A549 (cell line): ENCODE data around the gene MYO1B. TPM values are rescaled to one million over a fixed set of nuclear protein-coding genes. Genes with fewer than 3 reads are reported as not detected.

Experiments used
- ATAC-seq, 2 experiments: fragments of 200-7000 bp in 1 of 2; fragments of >200 bp in 1 of 2; cut with Nextera tagmentation in 1 of 2; cut with Tn5 transposase in 1 of 2; 3 replicates each; pipeline versions ENCODE4 v1.8.0 to v1.9.1; 2018 to 2020; ENCODE audit warnings: mild to moderate bottlenecking in 1 of 2, moderate library complexity in 1 of 2
- CTCF ChIA-PET: fragments of 300-600 bp; sonication (Branson Sonifier 250); formaldehyde crosslinking; extraction: SDS; loops from one replicate; lab custom pipeline; 2021; ENCODE audit warnings: antibody characterized with exemption, inconsistent platforms; lab: Yijun Ruan, JAX
- POLR2A ChIA-PET: fragments of 350-600 bp; formaldehyde crosslinking; extraction: SDS; loops from one replicate; lab custom pipeline; 2021; ENCODE audit warnings: antibody characterized with exemption, inconsistent platforms; lab: Yijun Ruan, JAX
- DNase-seq, 2 experiments: peaks; one replicate each; pipeline versions ENCODE4 v3.0.0 to v3.0.0-alpha.2; 2011 to 2016; ENCODE audit warnings: low read depth in 1 of 2, low spot score in 1 of 2
- FAIRE-seq: peaks from 2 replicates; lab custom pipeline; 2011; peaks lifted over from hg19 to GRCh38; lab: Jason Lieb, UNC
- H3K27ac ChIP-seq, 2 experiments: fragments of >200 bp; sonication (Bioruptor Twin); formaldehyde crosslinking; 3 replicates each; pipeline ENCODE4 v1.5.1; 2016 to 2017
- H3K4me1 ChIP-seq: fragments of >200 bp; sonication (Bioruptor Twin); formaldehyde crosslinking; 3 replicates; pipeline ENCODE4 v1.6.1; 2016
- H3K4me2 ChIP-seq: fragments of >200 bp; sonication (Bioruptor Twin); formaldehyde crosslinking; 3 replicates; pipeline ENCODE4 v1.6.1; 2016
- H3K4me3 ChIP-seq: fragments of >200 bp; sonication (Bioruptor Twin); formaldehyde crosslinking; 3 replicates; pipeline ENCODE4 v1.5.1; 2016
- H3K9me3 ChIP-seq: fragments of >200 bp; sonication (Bioruptor Twin); formaldehyde crosslinking; 3 replicates; pipeline ENCODE4 v1.6.1; 2016
- CHD4 ChIP-seq: fragments of 200-600 bp; sonication (generic); IDR thresholded peaks from 2 replicates; pipeline ENCODE4 v1.6.1; 2016; ENCODE audit warnings: antibody characterized with exemption, mild to moderate bottlenecking, borderline replicate concordance
- EHMT2 ChIP-seq: fragments of 200-600 bp; sonication (generic); IDR thresholded peaks from 2 replicates; pipeline ENCODE4 v1.6.1; 2016; ENCODE audit warnings: antibody characterized with exemption, low read depth, mild to moderate bottlenecking, moderate library complexity
- EP300 ChIP-seq, 2 experiments: fragments of >200 bp; sonication (Bioruptor Twin); formaldehyde crosslinking; IDR thresholded peaks; 2 replicates in 1 of 2; 3 replicates in 1 of 2; pipeline ENCODE4 v1.6.1; 2016 to 2017
- ESRRA ChIP-seq: fragments of 150-350 bp; IDR thresholded peaks from 2 replicates; pipeline ENCODE4 v1.6.1; 2014; ENCODE audit warnings: mild to moderate bottlenecking, low read length, borderline replicate concordance
- FOSB ChIP-seq: fragments of 250-450 bp; sonication (Bioruptor Pico); IDR thresholded peaks from 2 replicates; pipeline ENCODE4 v1.5.0; 2020; ENCODE audit warnings: mild to moderate bottlenecking, moderate library complexity
- FOXS1 ChIP-seq: fragments of 250-450 bp; sonication (Bioruptor Pico); IDR thresholded peaks from 2 replicates; pipeline ENCODE4 v1.5.0; 2020; ENCODE audit warnings: mild to moderate bottlenecking, moderate library complexity
- HEYL ChIP-seq: fragments of 250-450 bp; sonication (Bioruptor Pico); IDR thresholded peaks from 2 replicates; pipeline ENCODE4 v1.8.0; 2021; ENCODE audit warnings: mild to moderate bottlenecking, moderate library complexity
- KDM1A ChIP-seq: fragments of 200-600 bp; sonication (generic); IDR thresholded peaks from 2 replicates; pipeline ENCODE4 v1.6.1; 2016; ENCODE audit warnings: low read depth, mild to moderate bottlenecking
- MAZ ChIP-seq: fragments of 150-350 bp; IDR thresholded peaks from 2 replicates; pipeline ENCODE4 v1.6.1; 2014; ENCODE audit warnings: antibody characterized with exemption, low read depth, low read length, borderline replicate concordance
- MYC ChIP-seq: IDR thresholded peaks from 2 replicates; pipeline ENCODE4 v1.6.1; 2012; ENCODE audit warnings: mild to moderate bottlenecking, inconsistent platforms, low read length, improper control_type of control experiment, borderline replicate concordance
- POLR2AphosphoS2 ChIP-seq: conservative IDR thresholded peaks from 2 replicates; pipeline ENCODE4 v1.6.1; 2012; ENCODE audit warnings: low read length, improper control_type of control experiment, inconsistent platforms
- RARB ChIP-seq: fragments of 250-450 bp; sonication (Bioruptor Pico); IDR thresholded peaks from 2 replicates; pipeline ENCODE4 v1.8.0; 2021; ENCODE audit warnings: mild to moderate bottlenecking, moderate library complexity
- RNF2 ChIP-seq: fragments of 200-600 bp; sonication (generic); IDR thresholded peaks from 2 replicates; pipeline ENCODE4 v1.6.1; 2016; ENCODE audit warnings: low read depth, mild to moderate bottlenecking, antibody characterized with exemption, moderate library complexity, borderline replicate concordance
- ZC3H11A ChIP-seq: fragments of 450-650 bp; IDR thresholded peaks from 2 replicates; pipeline ENCODE4 v1.6.1; 2014; ENCODE audit warnings: antibody characterized with exemption, mild to moderate bottlenecking
- ZFP36 ChIP-seq: fragments of 450-650 bp; IDR thresholded peaks from 2 replicates; pipeline ENCODE4 v1.6.1; 2014; ENCODE audit warnings: borderline replicate concordance; ENCODE audit not compliant: partially characterized antibody
- ZNF302 ChIP-seq: fragments of 250-450 bp; sonication (Bioruptor Pico); IDR thresholded peaks from 2 replicates; pipeline ENCODE4 v1.9.0; 2021; ENCODE audit warnings: inconsistent platforms, mild to moderate bottlenecking, moderate library complexity
- ZSCAN20 ChIP-seq: fragments of 250-450 bp; sonication (Bioruptor Pico); IDR thresholded peaks from 2 replicates; pipeline ENCODE4 v1.8.0; 2022; ENCODE audit warnings: mild to moderate bottlenecking, moderate library complexity
- WGBS: methylation state at CpG from one replicate; pipeline ENCODE4 v1.1.6; 2017; ENCODE audit errors: missing lambda C conversion rate; 5-methylcytosine and 5-hydroxymethylcytosine counted together
- polyA plus RNA-seq, 4 experiments: library from polyadenylated mRNA; depleted of rRNA in 3 of 4; stranded (reverse); fragments of >200 nt; fragmentation: RNase III in 1 of 4; extraction: RNeasy Plus Mini Kit Qiagen cat#74134 plus additional on column Dnase treatment in 1 of 4; gene quantifications; 2 replicates in 3 of 4; 3 replicates in 1 of 4; pipeline ENCODE4 v1.2.3, GENCODE V29; 2011 to 2017
- TF ChIP-seq, protein P1 (sequence below): fragments of 250-450 bp; sonication (Bioruptor Pico); IDR thresholded peaks from 2 replicates; pipeline ENCODE4 v1.5.0; 2020; ENCODE audit warnings: low read depth, mild to moderate bottlenecking, moderate library complexity
- TF ChIP-seq, protein P2 (sequence below): fragments of >200 bp; sonication (Bioruptor Twin); formaldehyde crosslinking; IDR thresholded peaks from 3 replicates; pipeline ENCODE4 v1.5.1; 2016
- TF ChIP-seq, protein P3 (sequence below): fragments of >200 bp; sonication (Bioruptor Twin); formaldehyde crosslinking; IDR thresholded peaks from 3 replicates; pipeline ENCODE4 v1.6.1; 2016
- TF ChIP-seq, protein P4 (sequence below): fragments of 450-650 bp; IDR thresholded peaks from 2 replicates; pipeline ENCODE4 v1.6.1; 2014; ENCODE audit warnings: antibody characterized with exemption

Gene MYO1B
- polyA plus RNA-seq, 2 of the 4 experiments (the other 2 are of a cell fraction), result 77.7 to 159 TPM

DNA sequence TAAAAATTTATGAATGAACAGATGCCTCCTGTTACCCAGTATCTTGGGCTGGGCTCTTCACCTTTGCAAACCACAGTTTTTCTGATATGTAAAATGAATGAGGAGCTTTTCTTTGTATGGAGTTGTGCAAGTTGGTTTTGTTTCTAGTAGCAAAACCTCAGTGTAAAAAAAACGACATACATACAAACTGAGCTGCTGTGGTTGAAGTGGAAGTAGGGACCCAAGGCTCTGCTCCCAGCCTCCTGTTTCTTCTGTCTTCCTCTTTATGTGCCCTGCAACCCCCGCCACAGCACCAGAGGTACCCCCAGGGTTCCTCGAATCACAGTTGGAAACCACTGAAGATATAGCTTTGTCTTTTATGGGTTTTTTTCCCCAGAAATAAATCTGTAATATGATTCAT, 118.1 kb downstream of the MYO1B start:
- no peak overlapping the region for H3K27ac ChIP-seq
- H3K4me2 ChIP-seq, result no peak overlapping the region
- H3K4me3 ChIP-seq, result no peak overlapping the region
- CTCF ChIA-PET, result interaction anchor here (1.2 kb wide), 1 partner anchor 38 kb away, joined by 3 read pairs; no protein-coding TSS in a partner anchor
- ATAC-seq, result no peak
- no peak for DNase-seq
- TF ChIP-seq RARB (CRISPR knock-in tag) (no peak), MYC (no peak), EP300 (IDR thresholded peaks at IDR 0.05) (no peak), KDM1A (no peak), RNF2 (no peak)
- TF ChIP-seq, protein P1, sequence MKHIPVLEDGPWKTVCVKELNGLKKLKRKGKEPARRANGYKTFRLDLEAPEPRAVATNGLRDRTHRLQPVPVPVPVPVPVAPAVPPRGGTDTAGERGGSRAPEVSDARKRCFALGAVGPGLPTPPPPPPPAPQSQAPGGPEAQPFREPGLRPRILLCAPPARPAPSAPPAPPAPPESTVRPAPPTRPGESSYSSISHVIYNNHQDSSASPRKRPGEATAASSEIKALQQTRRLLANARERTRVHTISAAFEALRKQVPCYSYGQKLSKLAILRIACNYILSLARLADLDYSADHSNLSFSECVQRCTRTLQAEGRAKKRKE (CRISPR knock-in tag), result no peak
- TF ChIP-seq, all 56 proteins: peak for 0
- POLR2A ChIA-PET, result no interaction called here
- Histone ChIP-seq H3K9me3 (no peaks in the 10 kb centered on the region), H3K4me1 (0 out of 3 replicates have a peak, but pooled peaks cover 4% of the 10 kb centered on the region)
- no peak for FAIRE-seq
- WGBS, result 89% methylated on average over 3 of the region's 3 CpGs

DNA sequence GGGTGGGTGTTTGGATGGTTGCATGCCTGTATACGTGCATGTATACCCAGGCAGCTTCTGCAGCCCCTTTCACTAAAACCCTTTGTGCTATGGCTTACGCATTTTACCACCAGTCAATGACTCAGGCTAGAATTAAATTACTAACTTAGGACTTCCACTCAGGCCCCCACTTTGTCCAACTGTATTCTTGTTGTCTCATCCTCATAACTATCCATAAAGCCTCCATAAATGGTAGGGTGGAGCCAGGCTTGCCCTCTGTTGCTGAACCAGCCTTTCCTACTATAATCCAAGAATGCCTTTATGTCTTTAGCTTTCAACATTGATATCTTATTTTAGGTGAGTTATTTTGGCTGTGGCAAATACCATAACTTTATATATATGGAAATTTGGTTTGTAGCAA, 119.9 kb downstream of the MYO1B start:
- TF ChIP-seq KDM1A (no peak), POLR2AphosphoS2 (no peak), MAZ (no peak), HEYL (CRISPR knock-in tag) (no peak), CHD4 (no peak), ZSCAN20 (CRISPR knock-in tag) (no peak), FOSB (CRISPR knock-in tag) (no peak), ZC3H11A (no peak), ZFP36 (no peak), FOXS1 (no peak), EHMT2 (no peak), ZNF302 (CRISPR knock-in tag) (no peak), ESRRA (no peak)
- TF ChIP-seq, protein P2, sequence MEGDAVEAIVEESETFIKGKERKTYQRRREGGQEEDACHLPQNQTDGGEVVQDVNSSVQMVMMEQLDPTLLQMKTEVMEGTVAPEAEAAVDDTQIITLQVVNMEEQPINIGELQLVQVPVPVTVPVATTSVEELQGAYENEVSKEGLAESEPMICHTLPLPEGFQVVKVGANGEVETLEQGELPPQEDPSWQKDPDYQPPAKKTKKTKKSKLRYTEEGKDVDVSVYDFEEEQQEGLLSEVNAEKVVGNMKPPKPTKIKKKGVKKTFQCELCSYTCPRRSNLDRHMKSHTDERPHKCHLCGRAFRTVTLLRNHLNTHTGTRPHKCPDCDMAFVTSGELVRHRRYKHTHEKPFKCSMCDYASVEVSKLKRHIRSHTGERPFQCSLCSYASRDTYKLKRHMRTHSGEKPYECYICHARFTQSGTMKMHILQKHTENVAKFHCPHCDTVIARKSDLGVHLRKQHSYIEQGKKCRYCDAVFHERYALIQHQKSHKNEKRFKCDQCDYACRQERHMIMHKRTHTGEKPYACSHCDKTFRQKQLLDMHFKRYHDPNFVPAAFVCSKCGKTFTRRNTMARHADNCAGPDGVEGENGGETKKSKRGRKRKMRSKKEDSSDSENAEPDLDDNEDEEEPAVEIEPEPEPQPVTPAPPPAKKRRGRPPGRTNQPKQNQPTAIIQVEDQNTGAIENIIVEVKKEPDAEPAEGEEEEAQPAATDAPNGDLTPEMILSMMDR, result no peak
- TF ChIP-seq, protein P3, sequence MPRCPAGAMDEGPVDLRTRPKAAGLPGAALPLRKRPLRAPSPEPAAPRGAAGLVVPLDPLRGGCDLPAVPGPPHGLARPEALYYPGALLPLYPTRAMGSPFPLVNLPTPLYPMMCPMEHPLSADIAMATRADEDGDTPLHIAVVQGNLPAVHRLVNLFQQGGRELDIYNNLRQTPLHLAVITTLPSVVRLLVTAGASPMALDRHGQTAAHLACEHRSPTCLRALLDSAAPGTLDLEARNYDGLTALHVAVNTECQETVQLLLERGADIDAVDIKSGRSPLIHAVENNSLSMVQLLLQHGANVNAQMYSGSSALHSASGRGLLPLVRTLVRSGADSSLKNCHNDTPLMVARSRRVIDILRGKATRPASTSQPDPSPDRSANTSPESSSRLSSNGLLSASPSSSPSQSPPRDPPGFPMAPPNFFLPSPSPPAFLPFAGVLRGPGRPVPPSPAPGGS, result no peak
- TF ChIP-seq, protein P4, sequence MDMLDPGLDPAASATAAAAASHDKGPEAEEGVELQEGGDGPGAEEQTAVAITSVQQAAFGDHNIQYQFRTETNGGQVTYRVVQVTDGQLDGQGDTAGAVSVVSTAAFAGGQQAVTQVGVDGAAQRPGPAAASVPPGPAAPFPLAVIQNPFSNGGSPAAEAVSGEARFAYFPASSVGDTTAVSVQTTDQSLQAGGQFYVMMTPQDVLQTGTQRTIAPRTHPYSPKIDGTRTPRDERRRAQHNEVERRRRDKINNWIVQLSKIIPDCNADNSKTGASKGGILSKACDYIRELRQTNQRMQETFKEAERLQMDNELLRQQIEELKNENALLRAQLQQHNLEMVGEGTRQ, result no peak
- 98% methylated on average over 2 of the region's 2 CpGs for WGBS
- FAIRE-seq, result no peak
- DNase-seq, result no peak
- ChIA-PET CTCF (interaction anchor here (0.9 to 1.0 kb wide), 2 partner anchors 10 to 119 kb away, joined by 3 to 4 read pairs; partner anchors contain the start of gene MYO1B), POLR2A (no interaction called here)
- H3K4me1 ChIP-seq, result no peaks in the 10 kb centered on the region
- ATAC-seq, result no peak
- no peaks in the 10 kb centered on the region for H3K9me3 ChIP-seq
- no peak overlapping the region for H3K4me3 ChIP-seq
- no peak overlapping the region for H3K27ac ChIP-seq
- no peak overlapping the region for H3K4me2 ChIP-seq
